ENCODE data around the gene RPL18.

RPL18 gene

DNA sequence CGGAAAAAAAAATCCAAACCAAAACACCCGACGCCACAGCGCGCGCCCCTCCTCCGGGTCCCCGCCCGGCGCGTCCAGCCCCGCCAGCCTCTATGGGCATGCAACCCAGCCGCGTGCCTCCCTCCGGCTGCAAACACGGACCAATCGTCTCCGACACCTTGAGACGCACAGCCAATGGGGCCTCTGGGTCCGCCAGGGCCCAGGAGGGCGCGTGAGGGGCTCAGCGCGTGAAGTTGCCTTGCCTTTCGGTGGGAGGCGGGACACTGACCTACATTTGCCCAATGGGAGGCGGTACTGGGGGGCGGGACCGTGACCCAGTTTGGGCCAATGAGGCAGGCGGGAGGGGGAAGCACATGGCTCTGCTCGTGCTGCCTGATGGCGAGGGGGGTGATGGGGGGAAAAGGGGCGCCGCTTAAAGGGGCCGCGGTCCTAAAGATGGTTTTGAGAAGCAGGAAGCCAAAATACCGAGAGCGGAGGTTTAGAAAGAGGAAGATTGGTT lies 18.5 kb upstream of the RPL18 start:
- TF ChIP-seq, protein P1, sequence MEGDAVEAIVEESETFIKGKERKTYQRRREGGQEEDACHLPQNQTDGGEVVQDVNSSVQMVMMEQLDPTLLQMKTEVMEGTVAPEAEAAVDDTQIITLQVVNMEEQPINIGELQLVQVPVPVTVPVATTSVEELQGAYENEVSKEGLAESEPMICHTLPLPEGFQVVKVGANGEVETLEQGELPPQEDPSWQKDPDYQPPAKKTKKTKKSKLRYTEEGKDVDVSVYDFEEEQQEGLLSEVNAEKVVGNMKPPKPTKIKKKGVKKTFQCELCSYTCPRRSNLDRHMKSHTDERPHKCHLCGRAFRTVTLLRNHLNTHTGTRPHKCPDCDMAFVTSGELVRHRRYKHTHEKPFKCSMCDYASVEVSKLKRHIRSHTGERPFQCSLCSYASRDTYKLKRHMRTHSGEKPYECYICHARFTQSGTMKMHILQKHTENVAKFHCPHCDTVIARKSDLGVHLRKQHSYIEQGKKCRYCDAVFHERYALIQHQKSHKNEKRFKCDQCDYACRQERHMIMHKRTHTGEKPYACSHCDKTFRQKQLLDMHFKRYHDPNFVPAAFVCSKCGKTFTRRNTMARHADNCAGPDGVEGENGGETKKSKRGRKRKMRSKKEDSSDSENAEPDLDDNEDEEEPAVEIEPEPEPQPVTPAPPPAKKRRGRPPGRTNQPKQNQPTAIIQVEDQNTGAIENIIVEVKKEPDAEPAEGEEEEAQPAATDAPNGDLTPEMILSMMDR (conservative IDR thresholded peaks at IDR 0.05) = no peak
- no peak for TF ChIP-seq ZFX (IDR thresholded peaks at IDR 0.05)
- peak overlapping the region; percentile 92 for H3K27ac ChIP-seq

DNA sequence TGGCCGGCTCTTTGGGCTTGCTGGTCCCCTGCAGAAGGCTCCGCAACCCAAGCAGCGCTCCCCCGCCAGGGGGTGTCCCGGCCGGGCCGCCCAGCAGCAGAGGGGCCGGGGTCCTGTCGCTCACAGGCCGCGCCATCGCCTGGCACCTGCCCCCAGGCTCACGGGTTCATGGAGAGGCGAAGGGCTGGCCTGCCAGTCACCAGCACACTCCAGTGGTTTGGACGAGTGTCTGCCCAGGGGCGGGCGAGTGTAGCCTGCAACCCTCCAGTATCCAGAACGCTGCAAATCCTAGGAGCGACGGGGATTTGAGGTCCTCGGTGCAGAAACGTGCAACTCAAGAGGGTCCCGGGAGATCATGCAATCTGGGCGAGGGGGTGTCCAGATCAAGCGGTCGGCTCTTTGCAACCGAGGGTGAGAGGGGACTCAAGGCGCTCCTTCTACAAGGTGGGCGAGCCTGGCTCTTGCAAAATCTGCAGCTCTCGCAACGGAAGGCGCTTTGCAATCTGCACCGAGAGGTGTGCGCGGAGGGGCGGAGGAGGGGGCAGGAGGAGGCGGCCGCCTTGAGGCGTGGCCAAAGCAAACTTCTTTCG lies 18.0 kb upstream of the RPL18 start, which contains the start of gene DBP:
Gene DBP (minus strand): TSS at position 521 of the 590 bp plus-strand sequence. CDS start 385 bp downstream, at position 136.
- TF ChIP-seq, protein P1 (conservative IDR thresholded peaks at IDR 0.05) = no peak
- no peak for TF ChIP-seq ZFX (IDR thresholded peaks at IDR 0.05)
- peak within 1 kb of the TSS; percentile 92 for H3K27ac ChIP-seq

DNA sequence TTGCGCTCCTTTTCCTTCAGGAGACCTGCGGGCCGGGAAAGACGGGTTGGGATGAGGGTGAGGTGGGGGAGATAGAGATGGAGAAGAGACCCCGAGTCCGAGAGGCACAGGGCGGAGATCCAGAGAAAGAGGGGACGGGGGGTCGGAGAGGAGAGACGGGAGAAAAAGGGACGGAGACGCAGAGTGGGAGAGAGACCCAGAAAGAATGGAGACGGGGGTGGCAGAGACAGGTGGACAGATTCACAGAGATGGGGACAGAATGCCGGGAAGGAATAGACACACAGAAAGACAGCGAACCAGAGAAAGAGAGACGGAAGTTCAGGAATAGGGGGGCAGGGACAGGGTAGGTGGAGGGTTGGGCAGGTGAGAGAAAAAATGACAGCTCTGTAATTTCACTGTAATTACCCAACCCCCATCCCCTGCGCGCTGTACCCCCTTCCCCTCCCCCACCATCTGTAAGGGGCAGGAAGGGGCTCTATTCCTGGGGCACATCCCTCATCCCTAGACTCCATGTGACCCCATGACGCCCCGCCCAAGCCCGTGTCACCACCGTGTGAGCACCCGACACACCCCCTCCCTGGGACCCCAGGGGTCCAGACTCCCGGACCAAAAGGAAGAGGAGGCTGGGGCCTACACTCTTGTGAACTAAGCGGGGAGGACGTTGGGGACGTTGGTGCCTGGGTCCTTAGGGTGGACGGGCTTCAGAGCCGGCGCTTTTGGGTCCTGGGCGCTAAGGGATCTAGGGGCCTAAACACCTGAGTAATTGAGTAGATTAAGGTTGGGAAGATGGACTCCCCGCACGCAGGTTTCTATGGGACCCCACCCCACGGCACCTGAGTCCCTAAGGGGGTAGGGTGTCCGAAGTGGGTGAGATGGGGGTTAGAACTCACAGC lies 17.2 kb upstream of the RPL18 start:
- peak overlapping the region; percentile 92 for H3K27ac ChIP-seq
- no peak for TF ChIP-seq ZFX (IDR thresholded peaks at IDR 0.05)
- TF ChIP-seq, protein P1 (conservative IDR thresholded peaks at IDR 0.05) = no peak

DNA sequence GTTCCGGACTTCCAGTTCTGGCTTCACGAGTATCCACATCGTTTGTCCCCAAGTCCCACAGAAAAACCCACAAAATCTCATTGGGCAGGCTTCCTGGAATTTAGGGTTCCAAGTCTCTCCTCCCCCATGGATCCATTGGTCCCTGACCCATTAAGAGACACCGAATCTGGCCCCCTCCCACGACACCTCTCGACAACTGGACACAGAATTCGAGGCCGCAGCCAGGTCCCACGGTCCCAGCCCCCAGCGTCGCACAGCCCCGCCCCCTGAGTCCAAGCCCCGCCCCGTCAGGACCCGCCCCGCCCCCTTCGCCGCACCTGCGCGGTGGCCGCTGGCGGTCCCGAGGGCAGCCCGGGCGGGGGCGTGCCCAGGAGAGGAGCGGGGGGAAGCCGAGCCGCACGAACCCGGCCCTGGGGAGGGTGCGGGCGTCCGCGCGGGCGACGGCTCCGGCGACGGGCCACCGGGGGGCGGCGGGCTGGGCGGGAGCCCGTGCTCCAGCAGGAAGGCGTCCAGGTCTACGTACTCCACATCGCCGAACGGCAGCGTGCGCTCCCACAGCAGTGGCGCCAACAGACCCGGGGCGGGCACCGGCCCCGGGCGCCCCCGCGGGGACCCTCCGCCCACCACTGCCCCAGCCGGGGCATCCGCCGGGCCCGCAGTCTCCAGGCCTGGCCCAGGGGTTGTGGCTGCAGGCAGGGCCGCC lies 16.4 kb upstream of the RPL18 start:
- peak overlapping the region; percentile 92 for H3K27ac ChIP-seq
- TF ChIP-seq, protein P1 (conservative IDR thresholded peaks at IDR 0.05) = no peak
- no peak for TF ChIP-seq ZFX (IDR thresholded peaks at IDR 0.05)

DNA sequence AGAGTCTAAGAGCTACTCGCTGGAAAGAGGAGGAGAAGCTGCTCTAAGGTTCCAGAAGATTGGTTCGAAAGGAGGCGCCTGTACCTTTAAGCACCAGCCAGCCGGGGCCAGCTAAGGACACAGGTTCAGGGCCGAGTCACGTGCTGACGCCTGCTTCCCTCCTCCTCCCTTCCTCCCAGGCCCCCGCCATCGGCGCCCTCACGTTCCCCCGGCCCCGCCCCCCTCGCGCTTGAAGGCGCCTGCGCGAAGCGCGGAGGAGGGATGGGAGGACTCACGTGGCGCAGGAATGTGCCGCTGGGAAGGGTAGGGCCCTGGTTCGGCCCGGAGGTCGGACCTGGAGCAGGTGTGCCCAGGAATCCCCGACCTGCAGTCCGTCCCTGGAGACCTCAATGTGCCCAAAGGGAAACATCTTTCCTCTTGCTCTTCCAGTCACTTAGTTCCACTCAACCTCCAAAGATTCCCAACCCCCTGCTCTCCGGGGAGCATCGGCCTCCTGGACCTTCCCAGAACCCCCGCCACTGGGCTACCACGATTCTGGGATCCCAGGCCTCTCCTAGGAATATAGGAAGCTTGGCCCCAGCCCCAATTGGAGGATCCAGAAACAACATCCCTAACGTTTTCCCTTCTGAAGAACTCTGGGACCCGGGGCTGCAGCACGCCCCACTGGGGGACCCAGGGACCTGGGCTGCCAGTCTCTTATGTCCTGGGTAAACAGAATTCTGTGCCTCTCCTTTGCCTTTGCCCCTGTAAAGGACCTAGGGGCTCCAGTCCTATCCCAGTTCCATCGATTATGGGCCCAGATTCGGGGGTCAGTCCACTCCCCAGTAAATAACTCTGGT lies 15.7 kb upstream of the RPL18 start:
- H3K27ac ChIP-seq = peak overlapping the region; percentile 92
- TF ChIP-seq ZFX (IDR thresholded peaks at IDR 0.05) = no peak
- TF ChIP-seq, protein P1 (conservative IDR thresholded peaks at IDR 0.05) = no peak

DNA sequence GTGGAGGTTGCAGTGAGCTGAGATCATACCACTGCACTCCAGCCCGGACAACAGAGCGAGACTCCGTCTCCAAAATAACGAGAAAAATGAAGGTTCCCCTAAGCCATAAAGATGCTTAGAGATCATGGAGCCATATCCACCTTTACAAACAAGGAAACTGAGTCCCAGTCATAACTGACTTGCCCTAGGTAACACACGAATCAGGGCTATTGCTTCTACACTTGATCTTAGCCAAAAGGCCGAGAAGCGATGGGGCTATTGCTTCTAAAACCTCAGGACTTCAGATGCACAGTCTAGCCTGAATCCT lies 15.0 kb upstream of the RPL18 start:
- TF ChIP-seq, protein P1 (conservative IDR thresholded peaks at IDR 0.05) = no peak
- no peak for TF ChIP-seq ZFX (IDR thresholded peaks at IDR 0.05)
- H3K27ac ChIP-seq = peak overlapping the region; percentile 92

Data from C4-2B (cell line).